ENCODE measurements around the gene MKKS.
"Not testable (repeated sequence)": the region's sequence is repeated elsewhere in the genome, so short reads cannot be mapped to it uniquely, and the experiment has no call there.

MKKS gene

DNA sequence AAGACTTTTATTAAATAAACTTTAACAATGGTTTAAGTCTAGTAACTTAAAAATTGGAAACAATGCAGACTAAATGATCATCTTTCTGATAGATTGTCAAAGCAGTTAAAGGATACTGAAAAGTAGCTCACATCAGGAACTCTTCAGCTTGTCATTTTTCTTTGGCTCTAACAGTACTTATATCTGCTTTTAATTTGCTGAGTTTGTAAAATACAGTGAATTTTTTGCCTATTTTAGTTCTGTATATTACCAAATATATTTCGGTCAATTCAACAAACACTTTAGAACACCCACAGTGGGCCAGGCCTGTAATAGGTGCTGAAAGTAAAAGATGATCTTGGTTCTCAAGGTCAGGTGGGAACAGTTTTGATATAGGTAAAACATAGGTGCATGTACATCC, 22.3 kb downstream of the MKKS start:
- DNase-seq, result no peak

GRCh38 chr20:10408108-10408813, 25.8 kb downstream of the MKKS start:
- DNase-seq, result no peak

- DNase-seq, result no peak
Observed at GRCh38 chr20:10404959-10405530, 29.0 kb downstream of the MKKS start.

DNA sequence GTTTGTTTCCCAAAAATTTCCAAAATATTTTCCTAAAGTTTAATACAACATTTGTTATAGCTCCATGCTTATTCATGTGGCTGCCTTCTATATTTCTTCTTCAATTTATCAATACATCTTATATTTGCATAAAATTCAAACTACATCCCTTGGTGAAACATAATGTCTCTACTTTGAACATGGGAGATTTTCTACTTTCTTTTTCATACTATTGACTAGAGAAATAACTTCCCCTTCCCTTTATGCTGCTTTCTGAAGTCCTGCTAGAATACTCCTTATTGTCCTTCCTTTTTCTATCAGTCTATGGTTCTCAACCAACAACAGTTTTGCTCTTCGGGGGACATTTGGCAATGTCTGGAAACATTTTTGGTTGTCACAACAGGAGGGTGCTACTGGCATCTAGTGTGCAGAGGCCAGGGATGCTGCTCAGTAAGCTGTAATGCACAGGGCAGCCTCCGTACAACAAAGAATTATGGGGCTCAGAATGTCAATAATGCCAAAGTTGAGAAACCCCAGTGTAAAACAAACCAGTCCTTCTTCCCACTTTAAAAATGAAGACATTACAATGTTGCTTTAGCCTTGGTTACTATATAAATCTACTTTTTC, 29.9 kb downstream of the MKKS start:
- DNase-seq, result no peak

DNA sequence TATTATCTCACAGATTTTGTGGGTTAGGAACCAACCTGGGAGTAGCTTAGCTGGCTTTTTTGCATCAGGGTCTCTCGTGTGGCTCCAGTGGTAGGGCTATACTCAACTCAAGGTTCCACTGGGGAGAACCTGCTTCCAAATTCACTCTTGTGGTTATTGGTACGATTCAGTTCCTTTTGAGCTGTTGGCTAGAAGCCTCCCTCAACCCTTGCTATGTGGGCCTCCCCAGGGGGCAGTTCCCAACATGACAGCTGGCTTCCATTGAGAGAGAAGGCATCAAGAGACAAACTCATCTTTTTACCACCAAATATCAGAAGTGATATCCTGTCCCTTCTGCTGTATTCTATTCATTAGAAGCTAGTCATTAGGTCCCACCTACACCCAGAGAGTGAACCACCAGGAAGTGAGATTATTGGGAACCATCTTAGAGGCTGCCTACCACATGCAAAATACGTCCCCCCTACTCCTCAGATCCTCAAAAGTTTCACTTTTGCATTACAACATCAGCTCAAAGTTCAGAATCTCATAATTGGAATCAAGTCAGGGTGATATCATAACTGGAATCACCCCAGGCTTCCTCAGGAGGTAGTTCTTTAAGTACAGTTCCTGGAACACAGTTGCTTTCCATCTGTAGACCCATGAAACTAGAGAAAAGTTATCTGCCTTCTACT, 30.9 kb downstream of the MKKS start:
- no peak for DNase-seq

DNA sequence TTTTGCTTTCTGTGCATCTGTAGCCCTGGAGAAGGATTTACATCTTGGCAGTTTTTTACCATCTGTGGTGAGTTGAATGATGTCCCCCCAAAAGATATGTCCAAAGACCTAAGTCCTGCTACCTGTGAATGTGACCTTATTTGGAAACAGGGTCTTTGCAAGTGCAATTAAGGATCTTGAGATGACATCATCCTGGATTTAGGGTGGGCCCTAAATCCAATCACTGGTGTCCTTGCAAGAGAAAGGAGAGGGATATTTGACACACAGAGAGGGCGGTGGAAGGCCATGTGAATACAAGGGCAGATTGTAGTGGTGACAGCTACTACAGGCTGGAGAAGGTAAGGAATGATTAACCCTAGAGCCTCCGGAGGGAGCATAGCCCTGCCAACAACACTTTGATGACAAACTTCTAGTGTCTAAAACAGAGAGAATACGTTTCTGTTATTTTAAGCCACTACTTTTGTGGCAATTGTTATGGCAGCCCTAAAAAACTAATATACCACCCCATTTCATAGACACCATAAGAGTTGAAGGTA, 35.1 kb downstream of the MKKS start:
- DNase-seq, result no peak

GRCh38 chr20:10394752-10395151, 39.3 kb downstream of the MKKS start:
- not testable (repeated sequence) for DNase-seq

- no peak for DNase-seq
Observed at GRCh38 chr20:10390709-10391108, 43.3 kb downstream of the MKKS start.

GRCh38 chr20:10388597-10388996, 45.4 kb downstream of the MKKS start:
- no peak for DNase-seq

DNA sequence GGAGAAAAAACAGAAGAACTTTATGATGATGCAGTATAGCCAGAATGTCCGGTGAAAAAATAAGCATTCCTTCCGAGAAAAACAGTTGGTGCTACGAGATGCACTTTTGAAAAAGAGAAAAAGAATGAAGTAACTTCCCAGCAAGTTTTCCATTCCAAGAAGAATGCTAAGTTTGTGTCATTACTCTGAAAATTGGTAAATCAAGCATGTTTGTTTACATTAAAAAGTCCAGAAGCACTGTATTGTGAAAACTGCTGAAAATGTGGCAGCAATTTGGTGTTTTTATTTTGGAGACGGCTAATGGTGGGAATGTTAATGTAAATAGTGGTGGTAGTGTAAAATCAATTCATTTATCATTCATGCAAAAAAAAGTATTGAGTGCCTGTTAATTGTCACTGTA, 46.3 kb downstream of the MKKS start:
- no peak for DNase-seq

DNA sequence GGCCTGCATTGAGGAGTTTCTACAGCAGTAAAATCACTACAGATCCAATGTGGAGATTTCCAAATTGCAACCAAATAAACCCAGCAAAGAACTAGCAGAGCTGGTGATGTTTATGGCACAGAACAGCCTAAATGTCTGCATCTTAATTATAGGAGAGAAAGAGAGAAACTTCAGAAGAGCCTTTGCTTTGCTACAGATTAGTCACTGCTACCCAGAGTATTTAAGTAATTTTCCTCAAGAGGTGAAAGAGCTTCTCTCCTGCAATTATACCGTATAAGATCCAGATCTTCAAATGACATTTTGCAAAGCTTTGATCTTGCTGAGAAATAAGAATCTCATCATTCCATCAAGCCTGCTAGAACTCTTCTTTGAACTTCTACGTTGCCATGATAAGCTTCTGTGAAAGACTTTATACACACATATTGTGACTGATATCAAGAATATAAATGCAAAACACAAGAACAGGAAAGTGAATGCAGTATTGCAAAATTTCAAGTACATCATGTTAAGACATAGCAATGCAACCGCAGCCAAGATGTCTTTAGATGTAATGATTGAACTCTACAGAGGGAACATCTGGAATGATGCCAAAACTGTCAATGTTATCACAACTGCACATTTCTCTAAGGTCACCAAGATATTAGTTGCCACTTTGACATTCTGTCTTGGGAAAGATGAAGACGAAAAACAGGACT, 48.0 kb downstream of the MKKS start:
- DNase-seq, result no peak

- no peak for DNase-seq
Observed at GRCh38 chr20:10381477-10381876, 52.5 kb downstream of the MKKS start.

DNA sequence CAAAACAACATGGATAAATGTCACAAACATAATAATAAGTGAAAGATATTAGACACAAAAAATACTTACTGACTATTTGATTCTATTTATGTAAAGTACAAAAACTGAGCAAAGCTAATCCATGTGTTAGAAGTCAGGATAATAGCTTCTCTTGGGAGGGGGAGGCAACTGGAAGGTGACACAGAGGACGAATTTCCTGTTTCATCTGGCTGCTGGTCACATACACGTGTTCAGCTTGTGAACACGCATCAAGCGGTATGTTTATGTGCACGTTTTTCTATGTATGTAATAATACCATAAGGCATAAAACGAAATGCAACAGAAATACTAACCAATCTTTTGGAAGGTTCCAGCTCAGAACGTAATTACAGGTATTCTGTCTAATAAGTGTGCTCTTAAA, 54.3 kb downstream of the MKKS start:
- DNase-seq, result no peak

GRCh38 chr20:10376270-10377075, 57.5 kb downstream of the MKKS start:
- no peak for DNase-seq

DNA sequence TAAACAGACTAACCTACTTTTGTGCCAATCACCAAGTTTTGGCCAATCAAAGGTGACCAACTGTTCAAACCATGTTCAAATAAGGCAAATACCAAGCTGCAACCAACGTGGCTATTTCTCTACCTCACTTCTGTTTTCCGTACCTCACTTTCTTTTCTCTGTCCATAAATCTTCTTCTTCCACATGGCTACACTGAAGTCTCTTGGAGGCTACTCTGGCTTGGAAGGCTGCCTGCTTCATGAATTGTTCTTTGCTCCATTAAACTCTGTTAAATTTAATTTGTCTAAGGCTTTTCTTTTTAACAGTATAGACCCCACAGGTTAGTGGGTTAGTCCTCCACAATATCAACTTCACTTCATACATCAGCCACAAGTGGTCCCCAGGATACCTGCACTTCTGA, 58.8 kb downstream of the MKKS start:
- no peak for DNase-seq

GRCh38 chr20:10374036-10374435, 60.0 kb downstream of the MKKS start:
- DNase-seq, result no peak

DNA sequence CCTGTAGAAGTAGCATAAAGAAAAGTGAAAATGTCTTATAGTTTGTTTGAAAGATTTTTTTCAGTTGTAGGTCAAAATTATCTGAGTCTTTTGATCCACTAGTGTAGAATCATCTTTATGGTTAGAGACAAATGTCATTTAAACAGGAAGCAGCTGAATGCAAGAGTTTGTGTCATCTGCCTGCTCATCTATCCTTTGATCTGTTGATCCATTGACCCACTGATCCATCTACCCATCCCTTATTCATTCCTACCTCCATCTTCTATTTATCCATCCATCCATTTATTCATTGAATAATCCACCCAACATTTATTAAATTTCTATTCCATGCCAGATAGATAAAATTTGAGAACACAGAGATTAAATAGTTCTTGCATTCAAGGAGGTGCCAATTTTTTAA, 62.6 kb downstream of the MKKS start:
- DNase-seq, result no peak

GRCh38 chr20:10370091-10370887, 63.7 kb downstream of the MKKS start:
- no peak for DNase-seq

DNA sequence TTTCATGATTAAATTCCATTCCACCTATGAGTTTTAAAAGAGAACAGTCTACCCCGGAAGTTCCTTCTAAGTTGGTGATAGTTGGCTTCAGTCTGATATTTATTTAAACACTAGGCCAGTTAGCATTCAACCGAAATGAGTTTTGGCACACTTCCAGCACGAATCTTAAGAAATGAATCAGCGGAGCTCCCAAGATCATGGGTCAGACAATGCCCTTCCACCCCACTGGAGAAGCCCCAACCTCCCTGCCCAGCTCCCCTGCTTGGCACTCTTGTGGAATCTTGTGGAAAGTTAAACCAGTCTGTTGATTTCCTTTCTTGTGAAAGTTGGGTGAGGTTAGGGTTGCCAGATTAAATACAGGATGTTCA, 64.3 kb downstream of the MKKS start:
- no peak for DNase-seq

DNA sequence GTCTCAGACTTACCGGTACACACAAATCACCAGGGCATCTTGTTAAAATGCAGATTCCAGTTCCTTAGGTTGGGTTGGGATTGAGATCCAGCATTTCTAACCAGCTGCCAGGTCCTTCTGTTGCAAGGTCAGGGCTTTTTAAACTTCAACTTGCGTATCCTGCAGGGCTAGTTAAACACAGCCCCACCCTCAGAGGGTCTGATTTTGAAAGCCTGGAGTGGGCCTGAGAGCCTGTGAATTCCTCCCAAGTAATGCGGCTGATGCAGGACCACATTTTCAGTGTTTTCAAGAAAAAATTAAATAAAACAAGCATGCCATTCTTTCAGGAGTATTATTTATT, 65.3 kb downstream of the MKKS start:
- DNase-seq, result no peak

GRCh38 chr20:10367943-10368701, 65.9 kb downstream of the MKKS start:
- DNase-seq, result no peak
